Stimulated activated CD4-positive, alpha-beta T cell treated with anti-CD3 and anti-CD28 coated beads, Interleukin-2, amount 100 ng/mL, for 24 hours (primary cell): ENCODE measurements around the gene CALML4.
"Not testable (repeated sequence)": the region's sequence is repeated elsewhere in the genome, so short reads cannot be mapped to it uniquely, and the experiment has no call there.

ENCODE experiments used
- DNase-seq, 2 donors: peaks; one replicate each; pipeline ENCODE4 v3.0.0-alpha.2; 2020

CALML4 gene

GRCh38 chr15:68207176-68207935 is 2.2 kb upstream of the CALML4 start:
- DNase-seq = no peak

DNA sequence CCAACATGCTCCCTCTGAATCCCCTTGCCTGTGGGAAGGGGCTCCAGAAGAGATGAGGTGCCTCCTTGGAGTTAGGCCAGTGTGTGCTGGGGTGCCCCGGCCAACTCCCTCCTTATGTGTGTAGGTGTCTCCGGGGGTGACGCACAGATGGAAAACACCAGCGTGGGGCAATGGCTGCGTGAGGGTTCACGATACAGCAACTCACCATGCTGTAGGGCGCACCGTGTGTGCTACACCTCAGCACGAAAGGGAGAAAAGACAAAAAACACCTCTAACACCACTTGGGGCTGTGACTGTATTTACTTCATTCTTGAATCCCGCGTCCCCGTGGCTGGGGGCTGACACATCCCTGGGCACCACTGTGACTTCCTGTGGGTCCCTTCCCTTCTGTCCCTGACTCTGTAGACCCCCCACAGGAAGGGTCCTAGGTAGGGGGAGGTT is 1.6 kb upstream of the CALML4 start:
- DNase-seq = no peak

DNA sequence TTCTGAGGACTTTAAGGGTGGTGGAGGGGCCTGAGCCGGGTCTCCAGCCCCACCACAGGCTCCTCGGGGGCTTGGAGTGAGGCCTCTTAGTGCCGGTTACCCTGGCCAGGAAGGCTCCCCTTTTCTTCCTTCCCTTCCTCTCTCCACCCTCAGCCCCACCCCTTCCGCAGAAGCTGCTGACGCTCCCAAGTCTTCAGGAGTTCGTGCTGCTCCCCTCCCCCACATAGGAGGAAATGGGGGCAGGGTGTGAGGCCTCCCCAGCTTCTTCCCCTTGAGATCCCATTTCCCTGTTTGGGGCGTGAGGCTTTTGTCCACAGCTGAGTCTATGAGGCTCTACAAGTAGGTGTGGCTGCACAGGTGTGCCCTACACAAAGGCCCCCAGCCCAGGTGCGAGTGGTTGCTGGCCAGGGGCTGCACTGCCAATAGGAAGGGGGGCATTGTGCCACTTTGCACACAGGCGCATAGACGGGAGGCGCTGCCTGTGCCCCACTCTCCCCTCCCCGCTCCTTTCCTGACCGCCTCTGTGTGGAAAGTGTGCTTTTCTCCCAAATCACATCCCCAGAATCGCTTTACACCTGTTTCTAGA is 915 bp upstream of the CALML4 start:
- DNase-seq = no peak

- no peak for DNase-seq
Measured at GRCh38 chr15:68205558-68205944, 419 bp upstream of the CALML4 start.

DNA sequence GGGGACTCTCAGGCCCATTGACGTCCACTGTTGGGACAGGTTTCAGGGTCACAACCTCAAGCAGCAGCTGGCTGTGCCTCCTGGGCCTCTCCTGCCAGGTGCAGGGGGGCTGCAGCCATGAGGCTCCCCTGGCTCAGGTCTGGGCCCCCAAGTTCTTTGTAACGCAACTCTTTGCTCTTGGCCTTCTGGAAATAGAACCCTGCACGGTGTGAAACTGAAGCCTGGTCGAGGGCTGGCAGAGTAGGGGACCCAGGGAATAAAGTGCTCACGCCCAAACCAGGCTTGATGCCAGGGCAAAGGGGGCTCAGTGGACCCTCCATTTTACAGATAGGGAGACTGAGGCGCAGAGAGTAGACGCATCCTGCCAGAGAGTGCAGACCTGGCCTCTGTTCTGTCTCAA is 771 bp downstream of the CALML4 start:
- DNase-seq = no peak

- DNase-seq = no peak
Measured at GRCh38 chr15:68203956-68204355, 1.2 kb downstream of the CALML4 start.

GRCh38 chr15:68203486-68203885 is 1.6 kb downstream of the CALML4 start:
- DNase-seq = no peak

GRCh38 chr15:68202994-68203393 is 2.1 kb downstream of the CALML4 start:
- not testable (repeated sequence) for DNase-seq

- no peak for DNase-seq
Measured at GRCh38 chr15:68201879-68202261, 3.3 kb downstream of the CALML4 start.

GRCh38 chr15:68201153-68201878 is 3.8 kb downstream of the CALML4 start:
- no peak for DNase-seq

DNA sequence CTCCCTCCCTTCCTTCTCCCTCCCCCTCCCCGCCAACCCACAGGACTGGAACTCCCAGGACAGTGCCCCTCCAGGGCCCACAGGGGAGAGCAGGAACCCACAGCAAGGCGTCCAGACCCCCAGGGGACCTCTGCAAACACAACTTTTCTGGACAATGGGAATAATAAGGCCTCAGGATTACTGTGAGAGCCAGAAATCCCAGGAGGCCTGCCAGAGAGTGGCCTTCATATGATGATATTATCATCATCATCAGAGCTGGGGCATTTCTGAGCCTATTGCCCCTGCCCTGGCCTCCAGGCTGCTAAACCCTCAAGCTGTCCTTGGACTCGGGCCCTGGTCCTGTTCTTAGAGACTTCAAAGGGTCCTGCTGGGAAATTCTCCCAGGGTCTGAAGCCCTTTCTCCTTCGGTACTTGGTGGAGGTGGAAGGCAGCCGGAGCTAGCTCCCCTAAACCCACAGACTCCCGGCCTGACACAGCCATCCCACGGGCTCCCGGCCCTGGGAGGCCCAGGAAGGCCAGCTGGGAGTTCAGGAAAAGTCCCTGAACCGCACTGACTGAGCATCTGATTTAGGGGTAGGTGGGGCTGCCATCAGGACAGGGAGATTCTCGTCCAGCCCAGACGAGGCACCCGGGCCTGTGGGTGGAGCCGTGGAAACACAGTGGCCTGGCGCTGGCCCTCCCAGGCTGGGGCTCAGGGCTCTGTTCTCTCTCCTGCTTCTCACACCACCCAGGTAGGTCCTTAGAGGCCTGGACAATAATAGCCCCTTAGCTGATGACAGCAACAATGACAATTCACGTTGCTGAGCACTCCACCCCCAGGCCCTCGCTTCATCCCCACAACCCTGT is 4.9 kb downstream of the CALML4 start:
- DNase-seq = no peak

DNA sequence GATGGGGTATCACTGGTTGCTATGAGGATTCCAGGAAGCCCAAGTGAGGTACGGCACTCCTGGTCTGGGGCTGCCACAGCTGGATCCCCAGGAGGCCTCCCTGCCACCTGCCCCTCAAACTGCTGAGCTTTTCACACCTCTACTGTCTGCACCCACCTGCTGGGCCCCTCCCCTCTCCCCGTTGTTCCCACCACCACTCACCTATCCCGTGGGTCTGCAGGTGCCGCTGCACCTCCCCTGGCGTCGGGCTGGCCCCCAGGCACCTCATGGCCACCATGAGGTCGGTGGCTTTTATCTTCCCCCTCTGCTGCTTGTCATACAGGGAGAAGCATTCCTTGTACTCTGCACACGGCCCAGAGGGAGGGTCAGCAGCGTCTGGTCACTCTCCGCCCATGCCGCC is 5.8 kb downstream of the CALML4 start:
- DNase-seq = no peak

DNA sequence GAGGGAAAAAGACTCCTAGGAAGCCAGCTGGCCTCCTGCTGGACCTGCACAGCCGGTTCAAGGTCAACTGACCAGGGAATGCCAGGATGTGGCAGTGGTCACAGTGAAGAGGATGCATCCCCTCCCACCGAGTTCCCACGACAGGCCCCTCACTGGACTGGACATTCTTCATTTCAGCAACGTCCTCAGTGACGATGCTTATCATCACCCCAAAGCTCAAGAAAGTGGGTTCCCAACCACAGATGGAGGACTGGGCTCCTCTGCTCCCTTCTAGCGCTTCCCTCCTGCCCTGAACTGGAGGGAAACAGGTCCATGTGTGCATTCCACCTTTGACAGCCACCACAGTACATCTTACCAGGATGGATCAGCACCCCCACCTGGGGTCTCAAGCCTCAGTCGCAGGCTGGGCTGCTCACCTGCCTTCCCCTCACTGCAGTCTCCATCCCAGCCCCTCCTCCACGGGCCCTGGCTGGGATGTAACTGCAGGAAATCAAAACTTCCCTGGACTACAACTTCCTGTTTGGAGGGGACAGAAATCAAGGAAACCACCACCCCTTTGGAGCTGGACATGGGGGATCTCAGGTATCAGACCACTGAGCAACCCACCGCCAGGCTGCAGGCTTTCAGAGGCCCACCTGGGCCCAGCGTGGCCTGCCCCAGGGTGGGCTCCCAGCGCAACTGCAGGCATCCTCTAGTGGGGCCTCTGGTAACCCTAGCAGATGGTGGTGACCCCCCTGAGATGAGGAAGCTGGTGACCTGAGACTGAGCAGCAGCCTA is 7.3 kb downstream of the CALML4 start:
- no peak for DNase-seq

DNA sequence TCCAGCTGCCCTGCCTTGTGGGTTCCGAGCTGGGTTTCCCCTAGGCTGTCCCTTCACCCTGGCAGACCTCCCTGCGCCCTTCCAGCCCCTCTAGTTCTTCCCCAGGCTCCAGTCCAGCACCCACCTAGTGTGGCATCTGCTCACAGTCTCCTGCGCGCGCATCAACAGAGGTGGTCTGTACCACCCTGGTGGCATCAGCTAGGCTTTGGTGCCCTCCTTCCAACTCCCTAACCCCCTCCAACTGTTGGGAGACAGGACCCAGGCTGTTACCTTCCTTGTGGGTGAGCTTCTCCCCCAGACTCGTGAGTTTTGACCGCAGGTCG is 8.0 kb downstream of the CALML4 start:
- no peak for DNase-seq

GRCh38 chr15:68196445-68197169 is 8.5 kb downstream of the CALML4 start:
- no peak for DNase-seq

GRCh38 chr15:68195336-68196112 is 9.6 kb downstream of the CALML4 start:
- DNase-seq = no peak

- no peak for DNase-seq
Measured at GRCh38 chr15:68192804-68193486, 12.2 kb downstream of the CALML4 start.

DNA sequence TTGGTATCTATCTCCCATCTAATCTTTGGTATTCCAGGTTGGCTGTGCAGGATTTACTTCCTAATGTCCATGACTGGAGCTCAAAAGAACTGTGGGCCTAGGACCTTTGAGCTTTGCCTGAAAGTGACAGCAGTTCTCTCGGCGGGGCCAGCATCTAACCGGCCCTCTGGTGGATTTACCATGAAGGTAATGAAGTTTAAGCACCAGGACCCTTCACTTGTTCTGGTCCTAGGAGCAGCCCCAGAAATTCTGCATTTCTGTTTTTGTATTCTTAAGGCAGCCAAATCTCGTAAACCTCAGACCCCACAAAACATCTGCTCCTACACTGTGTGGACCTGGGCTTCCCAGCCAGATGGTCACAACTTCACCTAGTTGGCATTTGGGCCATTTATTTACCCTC is 13.0 kb downstream of the CALML4 start:
- no peak for DNase-seq

DNA sequence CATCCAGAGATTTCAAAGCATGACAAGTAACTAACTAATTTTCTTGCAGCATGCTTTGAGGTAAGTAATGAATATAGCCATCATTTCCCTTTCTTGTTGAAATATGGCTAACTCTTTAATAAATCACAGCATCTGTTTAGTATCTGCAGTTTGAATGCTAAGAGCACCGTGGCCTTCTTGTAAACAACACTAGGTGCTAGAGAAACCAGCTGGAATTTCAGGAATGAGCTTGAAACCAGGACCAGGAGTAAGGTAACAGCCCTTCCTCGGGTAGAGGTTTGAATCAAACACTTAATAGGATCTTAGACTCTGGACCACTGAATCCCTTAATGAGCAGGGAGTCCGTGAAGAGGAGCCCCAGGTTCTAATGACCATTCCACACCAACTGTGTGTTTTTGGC is 13.6 kb downstream of the CALML4 start:
- no peak for DNase-seq

GRCh38 chr15:68190048-68190447 is 15.1 kb downstream of the CALML4 start:
- DNase-seq = no peak
